Measurements from ENCODE around the gene SFMBT1.

DNA sequence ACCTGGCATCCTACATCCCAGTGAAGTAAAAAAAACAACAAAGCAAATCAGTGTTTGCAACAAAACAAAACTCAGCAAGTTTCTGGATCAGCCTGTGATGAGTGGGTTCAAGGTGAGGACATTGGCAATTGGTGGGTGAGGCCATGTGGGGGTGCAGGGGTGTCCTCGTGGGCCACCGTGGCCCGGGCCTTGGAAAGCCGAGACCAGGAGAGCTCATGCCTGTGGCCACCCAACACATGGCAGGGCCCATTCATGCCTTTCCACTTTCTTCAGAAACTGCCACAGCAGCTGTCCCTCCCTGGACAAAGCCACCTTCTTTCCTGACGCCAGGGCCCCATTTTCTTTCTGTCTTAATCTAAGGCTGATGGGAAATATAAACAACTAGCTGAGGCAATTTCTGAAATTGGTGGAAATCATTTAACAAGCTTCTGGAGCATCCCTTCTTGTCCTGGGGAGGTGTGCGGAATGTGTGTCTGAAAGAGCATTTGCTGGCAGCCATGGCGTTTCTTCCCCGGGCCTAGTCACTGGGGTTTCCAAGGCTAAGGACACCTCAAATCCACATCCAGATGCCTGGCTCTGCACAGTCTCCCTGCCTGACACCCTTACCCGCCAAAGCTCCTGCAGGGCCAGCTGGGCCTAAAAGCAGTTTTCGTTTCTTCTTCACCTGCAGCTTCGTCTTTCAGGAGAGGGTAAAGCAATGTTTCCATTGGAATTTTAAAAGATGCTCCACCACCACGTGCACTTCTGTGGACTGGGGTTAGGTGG, 34.1 kb upstream of the SFMBT1 start:
- TF ChIP-seq, protein P1, sequence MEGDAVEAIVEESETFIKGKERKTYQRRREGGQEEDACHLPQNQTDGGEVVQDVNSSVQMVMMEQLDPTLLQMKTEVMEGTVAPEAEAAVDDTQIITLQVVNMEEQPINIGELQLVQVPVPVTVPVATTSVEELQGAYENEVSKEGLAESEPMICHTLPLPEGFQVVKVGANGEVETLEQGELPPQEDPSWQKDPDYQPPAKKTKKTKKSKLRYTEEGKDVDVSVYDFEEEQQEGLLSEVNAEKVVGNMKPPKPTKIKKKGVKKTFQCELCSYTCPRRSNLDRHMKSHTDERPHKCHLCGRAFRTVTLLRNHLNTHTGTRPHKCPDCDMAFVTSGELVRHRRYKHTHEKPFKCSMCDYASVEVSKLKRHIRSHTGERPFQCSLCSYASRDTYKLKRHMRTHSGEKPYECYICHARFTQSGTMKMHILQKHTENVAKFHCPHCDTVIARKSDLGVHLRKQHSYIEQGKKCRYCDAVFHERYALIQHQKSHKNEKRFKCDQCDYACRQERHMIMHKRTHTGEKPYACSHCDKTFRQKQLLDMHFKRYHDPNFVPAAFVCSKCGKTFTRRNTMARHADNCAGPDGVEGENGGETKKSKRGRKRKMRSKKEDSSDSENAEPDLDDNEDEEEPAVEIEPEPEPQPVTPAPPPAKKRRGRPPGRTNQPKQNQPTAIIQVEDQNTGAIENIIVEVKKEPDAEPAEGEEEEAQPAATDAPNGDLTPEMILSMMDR (IDR thresholded peaks at IDR 0.05; ENCODE audit: low read depth, low read length, missing input control), result no peak
- TF ChIP-seq, protein P2, sequence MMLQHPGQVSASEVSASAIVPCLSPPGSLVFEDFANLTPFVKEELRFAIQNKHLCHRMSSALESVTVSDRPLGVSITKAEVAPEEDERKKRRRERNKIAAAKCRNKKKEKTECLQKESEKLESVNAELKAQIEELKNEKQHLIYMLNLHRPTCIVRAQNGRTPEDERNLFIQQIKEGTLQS (IDR thresholded peaks at IDR 0.05), result no peak
- no peak for TF ChIP-seq GABPA (IDR thresholded peaks at IDR 0.05 in 1 of 2, conservative IDR thresholded peaks at IDR 0.05 in 1 of 2)
- TF ChIP-seq FOXA1 (IDR thresholded peaks at IDR 0.05), result no peak
- TF ChIP-seq, protein P3, sequence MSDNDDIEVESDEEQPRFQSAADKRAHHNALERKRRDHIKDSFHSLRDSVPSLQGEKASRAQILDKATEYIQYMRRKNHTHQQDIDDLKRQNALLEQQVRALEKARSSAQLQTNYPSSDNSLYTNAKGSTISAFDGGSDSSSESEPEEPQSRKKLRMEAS (IDR thresholded peaks at IDR 0.05), result no peak
- TF ChIP-seq, protein P4, sequence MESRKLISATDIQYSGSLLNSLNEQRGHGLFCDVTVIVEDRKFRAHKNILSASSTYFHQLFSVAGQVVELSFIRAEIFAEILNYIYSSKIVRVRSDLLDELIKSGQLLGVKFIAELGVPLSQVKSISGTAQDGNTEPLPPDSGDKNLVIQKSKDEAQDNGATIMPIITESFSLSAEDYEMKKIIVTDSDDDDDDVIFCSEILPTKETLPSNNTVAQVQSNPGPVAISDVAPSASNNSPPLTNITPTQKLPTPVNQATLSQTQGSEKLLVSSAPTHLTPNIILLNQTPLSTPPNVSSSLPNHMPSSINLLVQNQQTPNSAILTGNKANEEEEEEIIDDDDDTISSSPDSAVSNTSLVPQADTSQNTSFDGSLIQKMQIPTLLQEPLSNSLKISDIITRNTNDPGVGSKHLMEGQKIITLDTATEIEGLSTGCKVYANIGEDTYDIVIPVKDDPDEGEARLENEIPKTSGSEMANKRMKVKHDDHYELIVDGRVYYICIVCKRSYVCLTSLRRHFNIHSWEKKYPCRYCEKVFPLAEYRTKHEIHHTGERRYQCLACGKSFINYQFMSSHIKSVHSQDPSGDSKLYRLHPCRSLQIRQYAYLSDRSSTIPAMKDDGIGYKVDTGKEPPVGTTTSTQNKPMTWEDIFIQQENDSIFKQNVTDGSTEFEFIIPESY (IDR thresholded peaks at IDR 0.05), result no peak
- TF ChIP-seq RAD21 (IDR thresholded peaks at IDR 0.05), result no peak
- no peak for TF ChIP-seq HNF4G (IDR thresholded peaks at IDR 0.05)
- TF ChIP-seq NR2F2 (IDR thresholded peaks at IDR 0.05), result no peak
- no peak for TF ChIP-seq JUND (IDR thresholded peaks at IDR 0.05)
- TF ChIP-seq YY1 (IDR thresholded peaks at IDR 0.05), result no peak
- TF ChIP-seq TAF1 (conservative IDR thresholded peaks at IDR 0.05), result no peak
- TF ChIP-seq, protein P5, sequence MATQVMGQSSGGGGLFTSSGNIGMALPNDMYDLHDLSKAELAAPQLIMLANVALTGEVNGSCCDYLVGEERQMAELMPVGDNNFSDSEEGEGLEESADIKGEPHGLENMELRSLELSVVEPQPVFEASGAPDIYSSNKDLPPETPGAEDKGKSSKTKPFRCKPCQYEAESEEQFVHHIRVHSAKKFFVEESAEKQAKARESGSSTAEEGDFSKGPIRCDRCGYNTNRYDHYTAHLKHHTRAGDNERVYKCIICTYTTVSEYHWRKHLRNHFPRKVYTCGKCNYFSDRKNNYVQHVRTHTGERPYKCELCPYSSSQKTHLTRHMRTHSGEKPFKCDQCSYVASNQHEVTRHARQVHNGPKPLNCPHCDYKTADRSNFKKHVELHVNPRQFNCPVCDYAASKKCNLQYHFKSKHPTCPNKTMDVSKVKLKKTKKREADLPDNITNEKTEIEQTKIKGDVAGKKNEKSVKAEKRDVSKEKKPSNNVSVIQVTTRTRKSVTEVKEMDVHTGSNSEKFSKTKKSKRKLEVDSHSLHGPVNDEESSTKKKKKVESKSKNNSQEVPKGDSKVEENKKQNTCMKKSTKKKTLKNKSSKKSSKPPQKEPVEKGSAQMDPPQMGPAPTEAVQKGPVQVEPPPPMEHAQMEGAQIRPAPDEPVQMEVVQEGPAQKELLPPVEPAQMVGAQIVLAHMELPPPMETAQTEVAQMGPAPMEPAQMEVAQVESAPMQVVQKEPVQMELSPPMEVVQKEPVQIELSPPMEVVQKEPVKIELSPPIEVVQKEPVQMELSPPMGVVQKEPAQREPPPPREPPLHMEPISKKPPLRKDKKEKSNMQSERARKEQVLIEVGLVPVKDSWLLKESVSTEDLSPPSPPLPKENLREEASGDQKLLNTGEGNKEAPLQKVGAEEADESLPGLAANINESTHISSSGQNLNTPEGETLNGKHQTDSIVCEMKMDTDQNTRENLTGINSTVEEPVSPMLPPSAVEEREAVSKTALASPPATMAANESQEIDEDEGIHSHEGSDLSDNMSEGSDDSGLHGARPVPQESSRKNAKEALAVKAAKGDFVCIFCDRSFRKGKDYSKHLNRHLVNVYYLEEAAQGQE (IDR thresholded peaks at IDR 0.05), result no peak

Measured in liver (tissue), 3 donors.